Stimulated activated memory B cell treated with anti-CD40 and anti-IgM and Interleukin-4, amounts not matched to agents 10 μg/mL and 1 μg/mL and 100 μg/mL, for 72 hours (primary cell): ENCODE data around the gene PRRX2.

ENCODE experiments used
- ATAC-seq: fragments of 150-1000 bp; cut with Tn5 transposase; 2 replicates; pipeline ENCODE4 v1.10.0; 2021
- H3K27ac Mint-ChIP-seq: one replicate; pipeline ENCODE4 v1.8.0; 2022; ENCODE audit warnings: mild to moderate bottlenecking, mixed read lengths
- H3K27me3 Mint-ChIP-seq: one replicate; pipeline ENCODE4 v1.8.0; 2022; ENCODE audit warnings: mixed read lengths
- H3K36me3 Mint-ChIP-seq: one replicate; pipeline ENCODE4 v1.8.0; 2022; ENCODE audit warnings: mixed read lengths
- H3K4me1 Mint-ChIP-seq: one replicate; pipeline ENCODE4 v1.8.0; 2022; ENCODE audit warnings: mixed read lengths
- H3K4me3 Mint-ChIP-seq: one replicate; pipeline ENCODE4 v1.8.0; 2022; ENCODE audit warnings: mild to moderate bottlenecking, moderate library complexity, mixed read lengths
- H3K9me3 Mint-ChIP-seq: one replicate; pipeline ENCODE4 v1.8.0; 2022; ENCODE audit warnings: mixed read lengths

Gene PRRX2

DNA sequence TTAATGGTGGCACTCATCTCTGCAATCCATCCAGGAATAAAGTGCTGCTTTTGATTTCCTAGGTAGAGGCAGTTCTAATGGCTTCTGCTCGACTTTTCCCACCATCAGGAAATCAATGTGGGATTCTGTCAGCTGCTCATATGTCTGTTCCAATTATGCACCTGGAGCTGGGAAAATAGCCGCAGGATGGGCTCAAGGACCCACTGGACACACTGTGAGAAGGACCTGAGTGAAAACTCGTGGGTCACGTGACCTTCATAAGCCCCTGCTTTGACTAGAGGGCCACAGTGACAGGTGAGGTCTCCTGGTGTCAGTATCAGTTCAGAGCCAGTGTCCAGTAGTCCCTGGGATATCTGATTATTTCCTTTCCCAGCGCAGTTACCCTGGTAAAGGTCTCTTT, 105.3 kb downstream of the PRRX2 start:
- no peaks in the 10 kb centered on the region for H3K9me3 Mint-ChIP-seq
- no peak overlapping the region for H3K27ac Mint-ChIP-seq
- no peaks in the 10 kb centered on the region for H3K36me3 Mint-ChIP-seq

More for the DNA sequence above, 105.3 kb downstream of the PRRX2 start:
- no peak for ATAC-seq
- Mint-ChIP-seq H3K4me3 (no peak overlapping the region), H3K27me3 (peaks cover 47% of the 10 kb centered on the region), H3K4me1 (no peaks in the 10 kb centered on the region)
